K562 (cell line): ENCODE results near the gene RAB31. TPM values are rescaled to one million over a fixed set of nuclear protein-coding genes. Genes with fewer than 3 reads are reported as not detected.

Source experiments
- CAMTA2 ChIP-seq: fragments of 250-450 bp; sonication (Bioruptor Pico); conservative IDR thresholded peaks from 2 replicates; pipeline ENCODE4 v1.5.1; 2022
- CEBPG ChIP-seq, 3 experiments: fragments of 200-800 bp in 1 of 3; sonication (Bioruptor generic) in 1 of 3; sonication (generic) in 1 of 3; formaldehyde crosslinking in 1 of 3; IDR thresholded peaks in 2 of 3; conservative IDR thresholded peaks in 1 of 3; 2 replicates each; pipeline versions ENCODE4 v1.6.1 to v1.8.0; 2016 to 2022; ENCODE audit warnings: missing compliant biosample characterization in 2 of 3, missing genetic modification characterization in 2 of 3, mild to moderate bottlenecking in 1 of 3, missing genetic modification reagents in 1 of 3
- CTBP1 ChIP-seq: fragments of 450-650 bp; IDR thresholded peaks from 2 replicates; pipeline ENCODE4 v1.6.1; 2016; ENCODE audit warnings: borderline replicate concordance
- ERF ChIP-seq: fragments of 450-650 bp; formaldehyde crosslinking; IDR thresholded peaks from 2 replicates; pipeline ENCODE4 v1.4.0; 2020; ENCODE audit warnings: mild to moderate bottlenecking, mixed read lengths
- HEY1 ChIP-seq: fragments of 250-450 bp; sonication (Bioruptor Pico); IDR thresholded peaks from 2 replicates; pipeline ENCODE4 v1.5.0; 2020; ENCODE audit warnings: mild to moderate bottlenecking, moderate library complexity, borderline replicate concordance
- KAT7 ChIP-seq: sonication (generic); formaldehyde crosslinking; IDR thresholded peaks from 2 replicates; pipeline ENCODE4 v1.8.0; 2022; ENCODE audit warnings: missing genetic modification reagents, mild to moderate bottlenecking, borderline replicate concordance
- KDM5B ChIP-seq: fragments of 200-600 bp; sonication (generic); IDR thresholded peaks from 2 replicates; pipeline ENCODE4 v1.6.1; 2012; ENCODE audit warnings: low read depth, mild to moderate bottlenecking, moderate library complexity, low read length, control low read depth, inconsistent platforms; ENCODE audit not compliant: insufficient replicate concordance
- NFE2L1 ChIP-seq: fragments of 450-650 bp; IDR thresholded peaks from 2 replicates; pipeline ENCODE4 v1.6.1; 2016; ENCODE audit warnings: missing genetic modification characterization, low read depth, mild to moderate bottlenecking, missing compliant biosample characterization, moderate library complexity, borderline replicate concordance
- POLR3A ChIP-seq: IDR thresholded peaks from 2 replicates; pipeline ENCODE4 v1.6.1; 2011; ENCODE audit warnings: borderline replicate concordance, mild to moderate bottlenecking, moderate library complexity; ENCODE audit not compliant: insufficient read length, insufficient read depth; ENCODE audit errors: extremely low read depth
- PTTG1 ChIP-seq: fragments of 450-650 bp; IDR thresholded peaks from 2 replicates; pipeline ENCODE4 v1.6.1; 2016; ENCODE audit warnings: low read depth, mild to moderate bottlenecking, missing genetic modification characterization, missing compliant biosample characterization
- RFX1 ChIP-seq: fragments of 450-650 bp; IDR thresholded peaks from 2 replicates; pipeline ENCODE4 v1.6.1; 2016; ENCODE audit warnings: mild to moderate bottlenecking, moderate library complexity
- RHOXF2B ChIP-seq: fragments of 250-450 bp; sonication (Bioruptor Pico); conservative IDR thresholded peaks from 2 replicates; pipeline ENCODE4 v1.5.1; 2021
- SLC30A9 ChIP-seq: fragments of 250-450 bp; sonication (Bioruptor Pico); IDR thresholded peaks from 2 replicates; pipeline ENCODE4 v1.8.0; 2022; ENCODE audit warnings: mild to moderate bottlenecking, moderate library complexity
- TRIM28 ChIP-seq: fragments of 450-650 bp; IDR thresholded peaks from 2 replicates; pipeline ENCODE4 v1.6.1; 2017
- ZFP36 ChIP-seq: fragments of 150-350 bp; IDR thresholded peaks from 2 replicates; pipeline ENCODE4 v1.6.1; 2018; ENCODE audit warnings: low read length, low read depth; ENCODE audit not compliant: partially characterized antibody
- ZNF41 ChIP-seq: fragments of 250-450 bp; sonication (Bioruptor Pico); conservative IDR thresholded peaks from 2 replicates; pipeline ENCODE4 v1.4.0; 2020; ENCODE audit warnings: mild to moderate bottlenecking
- ZNF436 ChIP-seq: fragments of 250-450, 450-650 bp; sonication (Bioruptor Pico); formaldehyde crosslinking; IDR thresholded peaks from 2 replicates; pipeline ENCODE4 v1.7.0; 2020; ENCODE audit warnings: mild to moderate bottlenecking
- polyA plus RNA-seq, 8 experiments: library from polyadenylated mRNA; depleted of rRNA in 4 of 8; stranded (reverse) in 5 of 8; unstranded in 3 of 8; fragments of >200 nt; fragmentation: Nextera tagmentation in 2 of 8; fragmentation: Illumina TruSeq in 1 of 8; extraction: Ambion mirVana in 2 of 8; extraction: Trizol in 1 of 8; gene quantifications; 2 replicates each; pipeline versions ENCODE4 v1.2.1 to v1.2.3, GENCODE V29; 2011 to 2014; ENCODE audit warnings: inconsistent platforms in 1 of 8, missing spikeins in 1 of 8
- total RNA-seq, 7 experiments: library from RNA; depleted of rRNA in 6 of 7; stranded (reverse); fragments of >200 nt in 6 of 7; fragmentation: Illumina TruSeq in 2 of 7; extraction: Trizol in 2 of 7; gene quantifications; 2 replicates each; pipeline versions ENCODE4 v1.2.1 to v1.2.3, GENCODE V29; 2011 to 2021; ENCODE audit warnings: low replicate concordance in 1 of 7
- TF ChIP-seq, protein P1 (sequence below): fragments of 250-450 bp; sonication (Bioruptor Pico); IDR thresholded peaks from 2 replicates; pipeline ENCODE4 v1.5.0; 2021
- TF ChIP-seq, protein P2 (sequence below): fragments of 450-650 bp; IDR thresholded peaks from 2 replicates; pipeline ENCODE4 v1.6.1; 2016; ENCODE audit warnings: borderline replicate concordance
- TF ChIP-seq, protein P3 (sequence below): IDR thresholded peaks from 3 replicates; pipeline ENCODE4 v1.6.1; 2011; ENCODE audit warnings: borderline replicate concordance, mild to moderate bottlenecking, moderate library complexity; ENCODE audit not compliant: insufficient read length; ENCODE audit errors: extremely low read depth

RAB31 gene
- total and polyA plus RNA-seq, 9 of the 15 experiments (the other 6 are each of a cell fraction or from before 2014, with no cell fraction given), result 20.7 to 70.4 (median 41.3) TPM

DNA sequence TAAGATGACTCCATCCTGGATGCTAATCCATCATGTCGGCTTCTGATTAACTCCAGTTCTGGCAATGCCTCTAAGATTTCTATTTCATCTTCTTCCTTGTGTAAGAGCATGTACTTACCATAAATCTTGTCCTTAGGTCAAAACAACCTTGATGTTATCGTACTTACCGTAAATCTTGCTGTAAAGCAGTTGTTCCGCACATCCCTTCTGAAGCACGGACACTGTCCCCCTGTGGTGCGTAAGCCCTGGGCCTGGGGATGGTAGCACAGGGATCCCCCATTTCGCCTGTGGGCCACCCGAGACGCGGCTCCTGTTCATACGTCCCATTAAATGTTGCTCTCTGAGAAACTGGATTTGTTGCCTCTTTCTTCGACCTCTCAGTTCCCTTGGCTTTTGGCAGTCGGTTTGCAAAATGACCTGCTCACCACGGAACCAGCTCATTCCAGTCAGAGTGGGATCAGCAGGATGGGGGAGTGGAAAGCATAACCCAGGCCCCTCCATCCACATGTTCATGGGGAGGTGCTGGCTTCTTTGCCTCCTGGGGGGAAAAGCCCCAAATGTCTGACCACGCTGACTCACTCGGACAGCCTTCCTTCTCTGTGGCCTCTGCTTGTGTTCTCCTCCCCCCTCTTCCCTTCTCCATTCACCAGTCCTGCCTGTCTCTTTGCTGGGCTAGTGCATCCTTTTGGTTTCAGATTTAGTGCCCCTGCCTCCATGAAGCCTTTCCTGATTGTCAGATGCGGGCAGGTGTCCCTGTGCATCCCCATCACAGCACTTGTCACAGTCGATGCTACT lies 49.9 kb downstream of the RAB31 start (continued):
- TF ChIP-seq, protein P1, sequence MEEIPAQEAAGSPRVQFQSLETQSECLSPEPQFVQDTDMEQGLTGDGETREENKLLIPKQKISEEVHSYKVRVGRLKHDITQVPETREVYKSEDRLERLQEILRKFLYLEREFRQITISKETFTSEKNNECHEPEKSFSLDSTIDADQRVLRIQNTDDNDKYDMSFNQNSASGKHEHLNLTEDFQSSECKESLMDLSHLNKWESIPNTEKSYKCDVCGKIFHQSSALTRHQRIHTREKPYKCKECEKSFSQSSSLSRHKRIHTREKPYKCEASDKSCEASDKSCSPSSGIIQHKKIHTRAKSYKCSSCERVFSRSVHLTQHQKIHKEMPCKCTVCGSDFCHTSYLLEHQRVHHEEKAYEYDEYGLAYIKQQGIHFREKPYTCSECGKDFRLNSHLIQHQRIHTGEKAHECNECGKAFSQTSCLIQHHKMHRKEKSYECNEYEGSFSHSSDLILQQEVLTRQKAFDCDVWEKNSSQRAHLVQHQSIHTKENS (CRISPR knock-in tag), result no peak
- TF ChIP-seq ERF (no peak), SLC30A9 (CRISPR knock-in tag) (no peak), KDM5B (no peak), ZNF41 (CRISPR knock-in tag) (no peak), ZNF436 (CRISPR knock-in tag) (0 out of 2 replicates have a peak, but pooled peaks have one; percentile 16), PTTG1 (tag) (no peak), KAT7 (CRISPR knock-in tag) (no peak), CAMTA2 (CRISPR knock-in tag) (no peak), ZFP36 (peak; percentile 89), CEBPG (CRISPR knock-in tag; IDR thresholded peaks at IDR 0.05) (no peak), CEBPG (tag; conservative IDR thresholded peaks at IDR 0.05 in 1 of 2, IDR thresholded peaks at IDR 0.05 in 1 of 2) (peak; percentile 46 to 58; a peak in 3 of 4 replicates), POLR3A (no peak), HEY1 (CRISPR knock-in tag) (no peak), CTBP1 (peak; percentile 87), TRIM28 (no peak), RHOXF2B (CRISPR knock-in tag) (no peak), NFE2L1 (tag) (no peak), RFX1 (no peak)
- TF ChIP-seq, protein P2, sequence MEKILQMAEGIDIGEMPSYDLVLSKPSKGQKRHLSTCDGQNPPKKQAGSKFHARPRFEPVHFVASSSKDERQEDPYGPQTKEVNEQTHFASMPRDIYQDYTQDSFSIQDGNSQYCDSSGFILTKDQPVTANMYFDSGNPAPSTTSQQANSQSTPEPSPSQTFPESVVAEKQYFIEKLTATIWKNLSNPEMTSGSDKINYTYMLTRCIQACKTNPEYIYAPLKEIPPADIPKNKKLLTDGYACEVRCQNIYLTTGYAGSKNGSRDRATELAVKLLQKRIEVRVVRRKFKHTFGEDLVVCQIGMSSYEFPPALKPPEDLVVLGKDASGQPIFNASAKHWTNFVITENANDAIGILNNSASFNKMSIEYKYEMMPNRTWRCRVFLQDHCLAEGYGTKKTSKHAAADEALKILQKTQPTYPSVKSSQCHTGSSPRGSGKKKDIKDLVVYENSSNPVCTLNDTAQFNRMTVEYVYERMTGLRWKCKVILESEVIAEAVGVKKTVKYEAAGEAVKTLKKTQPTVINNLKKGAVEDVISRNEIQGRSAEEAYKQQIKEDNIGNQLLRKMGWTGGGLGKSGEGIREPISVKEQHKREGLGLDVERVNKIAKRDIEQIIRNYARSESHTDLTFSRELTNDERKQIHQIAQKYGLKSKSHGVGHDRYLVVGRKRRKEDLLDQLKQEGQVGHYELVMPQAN, result no peak; the same call in 1 of the 2 replicates
- TF ChIP-seq, protein P3, sequence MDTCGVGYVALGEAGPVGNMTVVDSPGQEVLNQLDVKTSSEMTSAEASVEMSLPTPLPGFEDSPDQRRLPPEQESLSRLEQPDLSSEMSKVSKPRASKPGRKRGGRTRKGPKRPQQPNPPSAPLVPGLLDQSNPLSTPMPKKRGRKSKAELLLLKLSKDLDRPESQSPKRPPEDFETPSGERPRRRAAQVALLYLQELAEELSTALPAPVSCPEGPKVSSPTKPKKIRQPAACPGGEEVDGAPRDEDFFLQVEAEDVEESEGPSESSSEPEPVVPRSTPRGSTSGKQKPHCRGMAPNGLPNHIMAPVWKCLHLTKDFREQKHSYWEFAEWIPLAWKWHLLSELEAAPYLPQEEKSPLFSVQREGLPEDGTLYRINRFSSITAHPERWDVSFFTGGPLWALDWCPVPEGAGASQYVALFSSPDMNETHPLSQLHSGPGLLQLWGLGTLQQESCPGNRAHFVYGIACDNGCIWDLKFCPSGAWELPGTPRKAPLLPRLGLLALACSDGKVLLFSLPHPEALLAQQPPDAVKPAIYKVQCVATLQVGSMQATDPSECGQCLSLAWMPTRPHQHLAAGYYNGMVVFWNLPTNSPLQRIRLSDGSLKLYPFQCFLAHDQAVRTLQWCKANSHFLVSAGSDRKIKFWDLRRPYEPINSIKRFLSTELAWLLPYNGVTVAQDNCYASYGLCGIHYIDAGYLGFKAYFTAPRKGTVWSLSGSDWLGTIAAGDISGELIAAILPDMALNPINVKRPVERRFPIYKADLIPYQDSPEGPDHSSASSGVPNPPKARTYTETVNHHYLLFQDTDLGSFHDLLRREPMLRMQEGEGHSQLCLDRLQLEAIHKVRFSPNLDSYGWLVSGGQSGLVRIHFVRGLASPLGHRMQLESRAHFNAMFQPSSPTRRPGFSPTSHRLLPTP, result no peak
